Caco-2 (cell line): ENCODE measurements around the gene PARVG. TPM values are rescaled to one million over a fixed set of nuclear protein-coding genes. Genes with fewer than 3 reads are reported as not detected.

Experiments
- BruUV-seq: library from RNA; stranded (reverse); fragments of 400-500 nt; replicated peaks from 2 replicates; lab custom pipeline; 2021; lab: Mats Ljungman, UMichigan
- CTCF ChIA-PET: fragments of 300-600 bp; sonication (Branson Sonifier 250); formaldehyde crosslinking; loops from one replicate; lab custom pipeline; 2022; ENCODE audit warnings: antibody characterized with exemption; lab: Charles Lee
- POLR2A ChIA-PET: fragments of 300-600 bp; sonication (Branson Sonifier 250); formaldehyde crosslinking; loops from one replicate; lab custom pipeline; 2022; ENCODE audit warnings: antibody characterized with exemption; lab: Charles Lee
- DNase-seq, 2 experiments: peaks; one replicate each; pipeline versions ENCODE4 v3.0.0 to v3.0.0-alpha.2; 2020 to 2022
- H3K27me3 ChIP-seq: replicated peaks from 2 replicates; pipeline ENCODE4 v1.6.0; 2011; ENCODE audit warnings: low read length; ENCODE audit not compliant: control insufficient read depth, insufficient read depth
- H3K36me3 ChIP-seq: 2 replicates; pipeline ENCODE4 v1.5.1; 2011; ENCODE audit warnings: low read length; ENCODE audit not compliant: control insufficient read depth, insufficient read depth
- H3K4me1 ChIP-seq: fragments of 250-450 bp; sonication (Bioruptor Pico); 2 replicates; pipeline ENCODE4 v1.5.1; 2020; ENCODE audit warnings: mild to moderate bottlenecking
- H3K4me3 ChIP-seq: 2 replicates; pipeline ENCODE4 v1.5.1; 2011; ENCODE audit warnings: low read depth, mild to moderate bottlenecking, control low read depth, low read length
- H3K9me3 ChIP-seq: fragments of 250-450 bp; sonication (Bioruptor Pico); 2 replicates; pipeline ENCODE4 v1.5.1; 2020; ENCODE audit warnings: mild to moderate bottlenecking, moderate library complexity
- H3K27ac Mint-ChIP-seq: one replicate; pipeline ENCODE4 v1.8.0; 2022; ENCODE audit warnings: mixed read lengths; ENCODE audit not compliant: unreplicated experiment
- H3K27me3 Mint-ChIP-seq: one replicate; pipeline ENCODE4 v1.8.0; 2022; ENCODE audit warnings: mixed read lengths; ENCODE audit not compliant: insufficient read depth, unreplicated experiment
- H3K36me3 Mint-ChIP-seq: one replicate; pipeline ENCODE4 v1.8.0; 2022; ENCODE audit warnings: mild to moderate bottlenecking, mixed read lengths; ENCODE audit not compliant: insufficient read depth, unreplicated experiment
- H3K4me1 Mint-ChIP-seq: one replicate; pipeline ENCODE4 v1.8.0; 2022; ENCODE audit warnings: low read depth, mixed read lengths; ENCODE audit not compliant: unreplicated experiment
- H3K4me3 Mint-ChIP-seq: one replicate; pipeline ENCODE4 v1.8.0; 2022; ENCODE audit warnings: mild to moderate bottlenecking, moderate library complexity, mixed read lengths; ENCODE audit not compliant: unreplicated experiment
- H3K9me3 Mint-ChIP-seq: one replicate; pipeline ENCODE4 v1.8.0; 2022; ENCODE audit warnings: mixed read lengths; ENCODE audit not compliant: unreplicated experiment
- intact Hi-C: fragments of 100-400 bp; cut with micrococcal nuclease; formaldehyde crosslinking; loops from one replicate; pipeline ENCODE4 v1.10.0; 2022; ENCODE audit not compliant: unreplicated experiment
- total RNA-seq: library from RNA; stranded (reverse); gene quantifications from 2 replicates; pipeline ENCODE4 v1.2.3, GENCODE V29; 2022
- TF ChIP-seq, protein P1 (sequence below), 2 experiments: fragments of 200-600 bp in 1 of 2; IDR thresholded peaks; 1 replicate in 1 of 2; 2 replicates in 1 of 2; pipeline versions ENCODE4 v1.5.1 to v1.8.0; 2011 to 2022; ENCODE audit warnings: antibody characterized with exemption in 1 of 2, control low read depth in 1 of 2, inconsistent platforms in 1 of 2, low read depth in 1 of 2, low read length in 1 of 2, mild to moderate bottlenecking in 1 of 2, moderate library complexity in 1 of 2; ENCODE audit not compliant: insufficient read depth in 1 of 2, severe bottlenecking in 1 of 2, unreplicated experiment in 1 of 2

Gene PARVG
- total RNA-seq, 1 experiment from 2014 or later: not detected

DNA sequence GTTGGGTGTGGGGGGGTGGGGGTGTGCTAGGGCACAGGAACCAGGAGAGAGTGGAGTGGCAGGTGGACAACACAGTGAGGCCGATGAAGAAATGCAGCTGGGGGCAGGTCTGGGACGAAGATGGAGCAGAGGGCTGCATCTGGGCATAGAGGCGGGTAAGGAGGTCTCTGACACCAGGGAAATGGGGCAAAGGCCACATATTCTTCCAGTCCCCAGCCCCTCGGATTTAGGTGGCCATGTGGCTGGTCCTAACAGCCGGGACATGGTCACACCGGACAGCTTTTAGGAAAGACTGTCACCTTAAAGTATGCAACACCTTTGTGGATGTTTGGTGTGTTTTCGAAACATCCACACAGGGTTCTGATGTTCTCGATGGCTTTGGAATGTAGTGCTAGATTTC is 5.0 kb upstream of the PARVG start:
- H3K27ac Mint-ChIP-seq: no peak overlapping the region
- H3K4me1 ChIP-seq: no peaks in the 10 kb centered on the region
- TF ChIP-seq, protein P1, sequence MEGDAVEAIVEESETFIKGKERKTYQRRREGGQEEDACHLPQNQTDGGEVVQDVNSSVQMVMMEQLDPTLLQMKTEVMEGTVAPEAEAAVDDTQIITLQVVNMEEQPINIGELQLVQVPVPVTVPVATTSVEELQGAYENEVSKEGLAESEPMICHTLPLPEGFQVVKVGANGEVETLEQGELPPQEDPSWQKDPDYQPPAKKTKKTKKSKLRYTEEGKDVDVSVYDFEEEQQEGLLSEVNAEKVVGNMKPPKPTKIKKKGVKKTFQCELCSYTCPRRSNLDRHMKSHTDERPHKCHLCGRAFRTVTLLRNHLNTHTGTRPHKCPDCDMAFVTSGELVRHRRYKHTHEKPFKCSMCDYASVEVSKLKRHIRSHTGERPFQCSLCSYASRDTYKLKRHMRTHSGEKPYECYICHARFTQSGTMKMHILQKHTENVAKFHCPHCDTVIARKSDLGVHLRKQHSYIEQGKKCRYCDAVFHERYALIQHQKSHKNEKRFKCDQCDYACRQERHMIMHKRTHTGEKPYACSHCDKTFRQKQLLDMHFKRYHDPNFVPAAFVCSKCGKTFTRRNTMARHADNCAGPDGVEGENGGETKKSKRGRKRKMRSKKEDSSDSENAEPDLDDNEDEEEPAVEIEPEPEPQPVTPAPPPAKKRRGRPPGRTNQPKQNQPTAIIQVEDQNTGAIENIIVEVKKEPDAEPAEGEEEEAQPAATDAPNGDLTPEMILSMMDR (IDR thresholded peaks at IDR 0.05; ENCODE audit: insufficient read depth in 1 of 2, low read depth in 1 of 2, low read length in 1 of 2, severe bottlenecking in 1 of 2, unreplicated experiment in 1 of 2): no peak
- H3K27me3 Mint-ChIP-seq: peaks cover 13% of the 10 kb centered on the region
- no peaks in the 10 kb centered on the region for H3K36me3 Mint-ChIP-seq
- H3K36me3 ChIP-seq: no peaks in the 10 kb centered on the region
- no peaks in the 10 kb centered on the region for H3K4me1 Mint-ChIP-seq
- DNase-seq: no peak
- H3K4me3 ChIP-seq: no peak overlapping the region
- no peaks in the 10 kb centered on the region for H3K9me3 Mint-ChIP-seq
- ChIA-PET CTCF (no interaction called here), POLR2A (no interaction called here)
- H3K9me3 ChIP-seq: no peaks in the 10 kb centered on the region
- no TSS peak for BruUV-seq
- intact Hi-C loops: no loop called here
- no peaks in the 10 kb centered on the region; the same call in 1 of the 2 replicates for H3K27me3 ChIP-seq
- H3K4me3 Mint-ChIP-seq: no peak overlapping the region

DNA sequence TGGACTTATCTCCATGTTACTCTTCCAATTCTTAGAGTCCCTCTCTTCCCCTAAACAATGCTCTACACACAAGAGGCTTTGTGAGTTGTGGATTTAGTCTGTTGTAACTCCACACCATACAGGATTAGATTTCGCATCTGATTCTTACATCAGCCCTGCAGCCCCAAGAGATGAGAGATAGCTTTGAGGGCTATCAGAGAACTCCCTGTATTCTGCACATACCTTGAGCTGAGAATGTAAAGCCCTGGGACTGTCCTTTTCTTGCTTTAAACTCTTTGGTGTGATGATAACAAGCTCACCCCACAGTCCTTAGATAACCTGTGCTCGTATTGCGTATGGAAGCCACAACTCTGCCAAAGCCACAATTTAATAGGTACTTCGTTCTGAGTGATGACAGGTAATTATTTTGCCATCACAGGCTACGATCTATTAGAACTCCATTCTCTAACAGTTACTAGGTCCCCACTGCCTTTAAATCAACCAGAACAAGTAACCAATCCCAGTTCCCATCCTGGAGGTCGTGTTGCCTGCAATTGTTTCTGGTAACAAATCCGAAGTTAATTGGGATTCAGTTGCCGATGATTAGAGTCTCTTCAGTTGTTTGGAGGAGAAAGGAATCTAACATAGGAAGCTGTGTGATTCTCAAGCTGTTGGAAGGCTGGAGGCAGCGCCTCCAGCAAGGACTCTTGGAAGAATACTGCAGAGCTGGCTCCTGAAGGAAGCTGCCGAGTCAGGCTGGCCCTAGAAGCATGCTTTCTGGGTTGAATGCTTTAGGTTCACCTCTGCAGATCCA is 1.3 kb upstream of the PARVG start:
- no peaks in the 10 kb centered on the region for H3K4me1 ChIP-seq
- H3K27me3 ChIP-seq: peaks cover 1% of the 10 kb centered on the region; the same call in 1 of the 2 replicates
- intact Hi-C loops: no loop called here
- ChIA-PET CTCF (no interaction called here), POLR2A (no interaction called here)
- Mint-ChIP-seq H3K27me3 (peaks cover 17% of the 10 kb centered on the region), H3K9me3 (no peaks in the 10 kb centered on the region), H3K27ac (no peak overlapping the region), H3K4me1 (no peaks in the 10 kb centered on the region), H3K4me3 (no peak overlapping the region), H3K36me3 (no peaks in the 10 kb centered on the region)
- no peaks in the 10 kb centered on the region for H3K36me3 ChIP-seq
- BruUV-seq: no TSS peak
- TF ChIP-seq, protein P1 (IDR thresholded peaks at IDR 0.05; ENCODE audit: insufficient read depth in 1 of 2, low read depth in 1 of 2, low read length in 1 of 2, severe bottlenecking in 1 of 2, unreplicated experiment in 1 of 2): no peak
- H3K9me3 ChIP-seq: no peaks in the 10 kb centered on the region
- H3K4me3 ChIP-seq: no peak overlapping the region
- no peak for DNase-seq

DNA sequence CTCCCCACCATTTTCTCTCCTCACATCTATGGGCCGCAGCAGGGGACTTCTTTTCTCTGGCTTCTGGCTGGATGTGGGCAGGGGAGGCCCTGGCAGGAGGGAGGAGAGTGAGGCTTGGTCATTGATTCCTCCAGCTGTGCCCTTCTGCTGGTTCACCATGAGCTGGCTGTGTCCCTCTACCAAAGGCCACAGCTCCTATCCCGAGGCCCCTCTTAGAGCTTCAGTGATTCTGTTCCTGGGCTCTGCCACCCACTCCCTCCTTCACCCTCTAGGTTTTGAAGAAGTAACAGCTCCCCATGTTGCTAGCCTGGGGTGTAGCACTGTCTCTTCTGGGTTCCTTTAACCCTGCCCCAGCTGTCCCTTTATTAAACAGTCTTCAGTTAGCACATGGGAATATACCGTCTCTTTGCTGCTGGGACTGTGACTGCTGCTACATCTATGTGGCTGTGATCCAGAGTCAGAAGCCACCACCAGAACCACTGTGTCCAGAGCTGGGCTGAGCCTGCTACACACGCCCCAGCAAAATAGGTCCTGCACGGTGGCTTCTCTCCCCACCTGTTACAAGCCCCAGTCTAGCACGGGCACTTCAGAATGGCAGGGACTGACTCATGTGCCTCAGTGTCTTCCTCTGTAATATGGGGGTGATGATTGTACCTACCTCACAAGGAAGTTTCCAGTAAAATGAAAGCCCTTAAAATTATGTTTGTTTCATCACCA is 578 bp upstream of the PARVG start:
- no peak for DNase-seq
- Mint-ChIP-seq H3K4me1 (no peaks in the 10 kb centered on the region), H3K36me3 (no peaks in the 10 kb centered on the region), H3K27me3 (peaks cover 20% of the 10 kb centered on the region), H3K9me3 (no peaks in the 10 kb centered on the region), H3K4me3 (no peak overlapping the region), H3K27ac (no peak overlapping the region)
- TF ChIP-seq, protein P1 (IDR thresholded peaks at IDR 0.05; ENCODE audit: insufficient read depth in 1 of 2, low read depth in 1 of 2, low read length in 1 of 2, severe bottlenecking in 1 of 2, unreplicated experiment in 1 of 2): no peak
- Histone ChIP-seq H3K9me3 (no peaks in the 10 kb centered on the region), H3K4me1 (no peaks in the 10 kb centered on the region), H3K36me3 (no peaks in the 10 kb centered on the region), H3K4me3 (no peak overlapping the region), H3K27me3 (peaks cover 1% of the 10 kb centered on the region; the same call in 1 of the 2 replicates)
- intact Hi-C loops: no loop called here
- ChIA-PET POLR2A (no interaction called here), CTCF (no interaction called here)
- no TSS peak for BruUV-seq
